HepG2 (cell line): Measurements from ENCODE around the gene KCNJ5. TPM values are rescaled to one million over a fixed set of nuclear protein-coding genes. Genes with fewer than 3 reads are reported as not detected.

Experiments used
- GPN1 ChIP-seq: sonication (generic); formaldehyde crosslinking; IDR thresholded peaks from 2 replicates; pipeline ENCODE4 v1.5.1; 2020; ENCODE audit warnings: missing genetic modification reagents, borderline replicate concordance
- NRL ChIP-seq: sonication (generic); formaldehyde crosslinking; IDR thresholded peaks from 2 replicates; pipeline ENCODE4 v1.5.0; 2020; ENCODE audit warnings: missing genetic modification reagents, mild to moderate bottlenecking, moderate library complexity, borderline replicate concordance
- polyA plus RNA-seq, 8 experiments: library from polyadenylated mRNA; depleted of rRNA in 3 of 8; stranded (reverse) in 7 of 8; unstranded in 1 of 8; fragments of >200 nt; fragmentation: Illumina TruSeq in 4 of 8; extraction: Trizol in 4 of 8; gene quantifications; 2 replicates each; pipeline versions ENCODE4 v1.2.1 to v1.2.3, GENCODE V29; 2011 to 2016; ENCODE audit warnings: low read depth in 4 of 8, missing spikeins in 1 of 8, mixed read lengths in 1 of 8; ENCODE audit not compliant: insufficient read depth in 1 of 8
- total RNA-seq, 5 experiments: library from RNA; depleted of rRNA; stranded (reverse); fragments of >200 nt; fragmentation: Illumina TruSeq; extraction: Trizol; gene quantifications; 2 replicates each; pipeline ENCODE4 v1.2.3, GENCODE V29; 2016; ENCODE audit warnings: low read depth in 1 of 5
- TF ChIP-seq, protein P1 (sequence below): sonication (generic); formaldehyde crosslinking; IDR thresholded peaks from 2 replicates; pipeline ENCODE4 v1.5.1; 2020; ENCODE audit warnings: mild to moderate bottlenecking, missing genetic modification reagents, moderate library complexity
- TF ChIP-seq, protein P2 (sequence below), 2 experiments: fragments of 450-650 bp in 1 of 2; sonication (generic) in 1 of 2; formaldehyde crosslinking in 1 of 2; IDR thresholded peaks; 2 replicates each; pipeline versions ENCODE4 v1.6.1 to v1.8.0; 2016 to 2022; ENCODE audit warnings: antibody characterized with exemption in 1 of 2, mild to moderate bottlenecking in 1 of 2, missing genetic modification reagents in 1 of 2

The KCNJ5 gene
- total and polyA plus RNA-seq, 2 of the 13 experiments (the other 11 are each of a cell fraction or from before 2014, with no cell fraction given) = not detected

DNA sequence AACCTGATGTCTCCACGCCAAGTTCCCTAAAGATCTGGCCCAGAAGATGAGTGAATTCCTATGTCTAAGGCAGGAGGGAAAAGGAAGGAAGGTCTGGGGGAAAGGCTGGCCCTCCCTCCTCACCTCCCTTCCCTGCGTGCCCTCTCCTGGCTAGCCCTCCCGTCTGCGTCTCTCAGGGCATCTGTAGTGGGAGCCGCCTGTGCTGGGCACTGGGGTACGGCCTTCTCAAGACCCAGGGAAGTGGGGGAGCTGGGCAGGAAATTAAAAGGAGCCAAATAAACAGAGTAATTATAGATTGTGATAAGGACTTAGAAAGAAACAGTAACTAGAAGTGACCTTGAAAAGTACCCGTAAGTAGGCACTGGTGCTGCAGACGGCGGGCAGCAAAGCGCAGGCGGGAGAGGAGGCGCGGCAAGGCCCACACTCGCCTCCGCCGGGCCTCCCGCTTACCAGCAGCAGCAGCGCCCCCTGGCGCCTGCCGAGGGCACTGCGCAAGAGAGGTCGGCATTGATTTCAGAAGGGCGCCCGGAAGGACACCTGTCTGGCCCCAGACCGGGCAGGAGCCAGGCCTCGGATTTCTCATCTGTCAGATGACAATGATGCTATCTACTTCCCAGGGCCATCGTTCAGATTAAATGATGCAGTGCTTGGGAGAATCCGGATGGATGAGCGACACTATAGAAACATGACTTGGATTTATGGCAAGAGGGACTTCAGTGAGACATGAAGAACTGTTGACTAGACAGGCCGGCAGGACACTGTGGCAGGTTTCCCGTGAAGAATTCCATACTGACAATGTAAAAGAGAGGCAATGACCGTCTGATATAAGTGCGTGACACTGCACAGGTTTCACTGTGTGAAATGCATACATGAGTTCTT is 31.4 kb upstream of the KCNJ5 start (continued):
- TF ChIP-seq, protein P1, sequence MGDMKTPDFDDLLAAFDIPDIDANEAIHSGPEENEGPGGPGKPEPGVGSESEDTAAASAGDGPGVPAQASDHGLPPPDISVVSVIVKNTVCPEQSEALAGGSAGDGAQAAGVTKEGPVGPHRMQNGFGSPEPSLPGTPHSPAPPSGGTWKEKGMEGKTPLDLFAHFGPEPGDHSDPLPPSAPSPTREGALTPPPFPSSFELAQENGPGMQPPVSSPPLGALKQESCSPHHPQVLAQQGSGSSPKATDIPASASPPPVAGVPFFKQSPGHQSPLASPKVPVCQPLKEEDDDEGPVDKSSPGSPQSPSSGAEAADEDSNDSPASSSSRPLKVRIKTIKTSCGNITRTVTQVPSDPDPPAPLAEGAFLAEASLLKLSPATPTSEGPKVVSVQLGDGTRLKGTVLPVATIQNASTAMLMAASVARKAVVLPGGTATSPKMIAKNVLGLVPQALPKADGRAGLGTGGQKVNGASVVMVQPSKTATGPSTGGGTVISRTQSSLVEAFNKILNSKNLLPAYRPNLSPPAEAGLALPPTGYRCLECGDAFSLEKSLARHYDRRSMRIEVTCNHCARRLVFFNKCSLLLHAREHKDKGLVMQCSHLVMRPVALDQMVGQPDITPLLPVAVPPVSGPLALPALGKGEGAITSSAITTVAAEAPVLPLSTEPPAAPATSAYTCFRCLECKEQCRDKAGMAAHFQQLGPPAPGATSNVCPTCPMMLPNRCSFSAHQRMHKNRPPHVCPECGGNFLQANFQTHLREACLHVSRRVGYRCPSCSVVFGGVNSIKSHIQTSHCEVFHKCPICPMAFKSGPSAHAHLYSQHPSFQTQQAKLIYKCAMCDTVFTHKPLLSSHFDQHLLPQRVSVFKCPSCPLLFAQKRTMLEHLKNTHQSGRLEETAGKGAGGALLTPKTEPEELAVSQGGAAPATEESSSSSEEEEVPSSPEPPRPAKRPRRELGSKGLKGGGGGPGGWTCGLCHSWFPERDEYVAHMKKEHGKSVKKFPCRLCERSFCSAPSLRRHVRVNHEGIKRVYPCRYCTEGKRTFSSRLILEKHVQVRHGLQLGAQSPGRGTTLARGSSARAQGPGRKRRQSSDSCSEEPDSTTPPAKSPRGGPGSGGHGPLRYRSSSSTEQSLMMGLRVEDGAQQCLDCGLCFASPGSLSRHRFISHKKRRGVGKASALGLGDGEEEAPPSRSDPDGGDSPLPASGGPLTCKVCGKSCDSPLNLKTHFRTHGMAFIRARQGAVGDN (CRISPR knock-in tag) = peak; percentile 35; the same call in 1 of the 2 replicates
- TF ChIP-seq GPN1 (no peak), NRL (CRISPR knock-in tag) (no peak)
- TF ChIP-seq, protein P2, sequence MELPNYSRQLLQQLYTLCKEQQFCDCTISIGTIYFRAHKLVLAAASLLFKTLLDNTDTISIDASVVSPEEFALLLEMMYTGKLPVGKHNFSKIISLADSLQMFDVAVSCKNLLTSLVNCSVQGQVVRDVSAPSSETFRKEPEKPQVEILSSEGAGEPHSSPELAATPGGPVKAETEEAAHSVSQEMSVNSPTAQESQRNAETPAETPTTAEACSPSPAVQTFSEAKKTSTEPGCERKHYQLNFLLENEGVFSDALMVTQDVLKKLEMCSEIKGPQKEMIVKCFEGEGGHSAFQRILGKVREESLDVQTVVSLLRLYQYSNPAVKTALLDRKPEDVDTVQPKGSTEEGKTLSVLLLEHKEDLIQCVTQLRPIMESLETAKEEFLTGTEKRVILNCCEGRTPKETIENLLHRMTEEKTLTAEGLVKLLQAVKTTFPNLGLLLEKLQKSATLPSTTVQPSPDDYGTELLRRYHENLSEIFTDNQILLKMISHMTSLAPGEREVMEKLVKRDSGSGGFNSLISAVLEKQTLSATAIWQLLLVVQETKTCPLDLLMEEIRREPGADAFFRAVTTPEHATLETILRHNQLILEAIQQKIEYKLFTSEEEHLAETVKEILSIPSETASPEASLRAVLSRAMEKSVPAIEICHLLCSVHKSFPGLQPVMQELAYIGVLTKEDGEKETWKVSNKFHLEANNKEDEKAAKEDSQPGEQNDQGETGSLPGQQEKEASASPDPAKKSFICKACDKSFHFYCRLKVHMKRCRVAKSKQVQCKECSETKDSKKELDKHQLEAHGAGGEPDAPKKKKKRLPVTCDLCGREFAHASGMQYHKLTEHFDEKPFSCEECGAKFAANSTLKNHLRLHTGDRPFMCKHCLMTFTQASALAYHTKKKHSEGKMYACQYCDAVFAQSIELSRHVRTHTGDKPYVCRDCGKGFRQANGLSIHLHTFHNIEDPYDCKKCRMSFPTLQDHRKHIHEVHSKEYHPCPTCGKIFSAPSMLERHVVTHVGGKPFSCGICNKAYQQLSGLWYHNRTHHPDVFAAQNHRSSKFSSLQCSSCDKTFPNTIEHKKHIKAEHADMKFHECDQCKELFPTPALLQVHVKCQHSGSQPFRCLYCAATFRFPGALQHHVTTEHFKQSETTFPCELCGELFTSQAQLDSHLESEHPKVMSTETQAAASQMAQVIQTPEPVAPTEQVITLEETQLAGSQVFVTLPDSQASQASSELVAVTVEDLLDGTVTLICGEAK (IDR thresholded peaks at IDR 0.05) = no peak
- TF ChIP-seq, protein P2 (CRISPR knock-in tag; IDR thresholded peaks at IDR 0.05) = no peak
- TF ChIP-seq, all 625 proteins: peak for 18
